AG09309 (cell line): ENCODE results near the gene NRXN2.
"Not testable (repeated sequence)": the region's sequence is repeated elsewhere in the genome, so short reads cannot be mapped to it uniquely, and the experiment has no call there.

Experiments
- DNase-seq: peaks from one replicate; pipeline ENCODE4 v3.0.0-alpha.2; 2010; ENCODE audit warnings: low read depth
- H3K4me3 ChIP-seq: 2 replicates; pipeline ENCODE4 v1.5.1; 2011; ENCODE audit warnings: mild to moderate bottlenecking, low read depth, low read length, moderate library complexity; ENCODE audit not compliant: control insufficient read depth
- CTCF ChIP-seq: IDR thresholded peaks from 2 replicates; pipeline ENCODE4 v1.5.1; 2011; ENCODE audit warnings: mild to moderate bottlenecking, low read depth, low read length, inconsistent platforms; ENCODE audit not compliant: insufficient read depth, control insufficient read depth; ENCODE audit errors: missing control alignments

The NRXN2 gene

GRCh38 chr11:64703048-64703447 is 19.9 kb downstream of the NRXN2 start:
- TF ChIP-seq CTCF, result no peak

GRCh38 chr11:64701956-64702355 is 21.0 kb downstream of the NRXN2 start:
- H3K4me3 ChIP-seq, DNase-seq: not testable (repeated sequence)

More at GRCh38 chr11:64703048-64703447, 19.9 kb downstream of the NRXN2 start:
- no peak for DNase-seq
- H3K4me3 ChIP-seq, result no peak overlapping the region

- DNase-seq, result no peak
- TF ChIP-seq CTCF, result no peak
- no peak overlapping the region for H3K4me3 ChIP-seq
Observed at GRCh38 chr11:64698427-64698826, 24.6 kb downstream of the NRXN2 start.

- no peak overlapping the region for H3K4me3 ChIP-seq
- no peak for DNase-seq
- no peak for TF ChIP-seq CTCF
Observed at GRCh38 chr11:64697663-64698375, 25.2 kb downstream of the NRXN2 start.

- no peak for DNase-seq
- no peak for TF ChIP-seq CTCF
- no peak overlapping the region for H3K4me3 ChIP-seq
Observed at GRCh38 chr11:64696045-64696444, 27.0 kb downstream of the NRXN2 start.

GRCh38 chr11:64695548-64695947 is 27.4 kb downstream of the NRXN2 start:
- TF ChIP-seq CTCF, result no peak
- H3K4me3 ChIP-seq, result no peak overlapping the region
- DNase-seq, result no peak

GRCh38 chr11:64694821-64695365 is 28.1 kb downstream of the NRXN2 start:
- no peak for TF ChIP-seq CTCF
- no peak for DNase-seq
- no peak overlapping the region for H3K4me3 ChIP-seq
